GM12878 (cell line): ENCODE data around the gene ANKRD44. TPM values are rescaled to one million over a fixed set of nuclear protein-coding genes. Genes with fewer than 3 reads are reported as not detected.

Source experiments
- ATAC-seq: fragments of 200-7000 bp; cut with Tn5 transposase; 3 replicates; pipeline ENCODE4 v1.9.1; 2020; ENCODE audit warnings: mild to moderate bottlenecking, moderate library complexity
- BruUV-seq: library from RNA; stranded (reverse); fragments of 400-500 nt; replicated peaks from 2 replicates; lab custom pipeline; 2021; lab: Mats Ljungman, UMichigan
- CTCF ChIA-PET: fragments of 300-600 bp; sonication (Branson Sonifier 250); formaldehyde crosslinking; extraction: SDS; loops from one replicate; lab custom pipeline; 2021; ENCODE audit warnings: inconsistent platforms; lab: Yijun Ruan, JAX
- POLR2A ChIA-PET: fragments of 350-600 bp; formaldehyde crosslinking; extraction: SDS; loops from one replicate; lab custom pipeline; 2021; ENCODE audit warnings: inconsistent platforms; lab: Charles Lee
- RAD21 ChIA-PET: fragments of 300-600 bp; sonication (Branson Sonifier 250); formaldehyde crosslinking; loops from one replicate; lab custom pipeline; 2023; ENCODE audit warnings: antibody characterized with exemption; ENCODE audit not compliant: unreplicated experiment; lab: Charles Lee
- SMC1A ChIA-PET: fragments of 300-600 bp; sonication (Branson Sonifier 250); formaldehyde crosslinking; loops from one replicate; lab custom pipeline; 2023; ENCODE audit not compliant: unreplicated experiment, uncharacterized antibody; lab: Charles Lee
- DNase-seq: peaks from one replicate; pipeline ENCODE4 v3.0.0-alpha.2; 2011; ENCODE audit warnings: low read depth, low spot score
- FAIRE-seq: peaks from 3 replicates; lab custom pipeline; 2011; peaks lifted over from hg19 to GRCh38; lab: Jason Lieb, UNC
- H2AFZ ChIP-seq: 2 replicates; pipeline ENCODE4 v1.6.0; 2011; ENCODE audit warnings: low read depth, low read length, control low read depth; ENCODE audit not compliant: control insufficient read depth
- H3K27ac ChIP-seq: 2 replicates; pipeline ENCODE4 v1.5.1; 2011; ENCODE audit warnings: control low read depth; ENCODE audit not compliant: control insufficient read depth, insufficient read depth
- H3K27me3 ChIP-seq, 2 experiments: replicated peaks in 1 of 2; 2 replicates each; pipeline versions ENCODE4 v1.6.0 to v1.6.1; 2011; ENCODE audit warnings: low read length in 1 of 2; ENCODE audit not compliant: control insufficient read depth in 2 of 2, insufficient read depth in 2 of 2
- H3K36me3 ChIP-seq, 2 experiments: 2 replicates each; pipeline ENCODE4 v1.5.1; 2011; ENCODE audit warnings: low read length in 1 of 2; ENCODE audit not compliant: control insufficient read depth in 2 of 2, insufficient read depth in 2 of 2
- H3K4me1 ChIP-seq: 2 replicates; pipeline ENCODE4 v1.6.1; 2011; ENCODE audit warnings: mild to moderate bottlenecking, low read length, moderate library complexity, mixed read lengths; ENCODE audit not compliant: control insufficient read depth, insufficient read depth
- H3K4me2 ChIP-seq: 2 replicates; pipeline ENCODE4 v1.6.0; 2011; ENCODE audit warnings: control low read depth; ENCODE audit not compliant: control insufficient read depth, insufficient read depth
- H3K4me3 ChIP-seq: fragments of 200-600 bp; sonication (generic); 2 replicates; pipeline ENCODE4 v1.5.1; 2016
- H3K79me2 ChIP-seq: 2 replicates; pipeline ENCODE4 v1.6.0; 2011; ENCODE audit warnings: low read length; ENCODE audit not compliant: control insufficient read depth, insufficient read depth
- H3K9ac ChIP-seq: 2 replicates; pipeline ENCODE4 v1.8.0; 2011; ENCODE audit warnings: low read length, control low read depth, mixed read lengths; ENCODE audit not compliant: control insufficient read depth, insufficient read depth
- H3K9me3 ChIP-seq: replicated peaks from 3 replicates; pipeline ENCODE4 v1.5.1; 2011; ENCODE audit warnings: mild to moderate bottlenecking, low read length; ENCODE audit not compliant: control insufficient read depth, insufficient read depth
- H4K20me1 ChIP-seq: 2 replicates; pipeline ENCODE4 v1.6.0; 2011; ENCODE audit not compliant: control insufficient read depth, insufficient read depth
- HDGF ChIP-seq: fragments of 450-650 bp; IDR thresholded peaks from 2 replicates; pipeline ENCODE4 v1.6.1; 2016; ENCODE audit warnings: antibody characterized with exemption
- SUPT20H ChIP-seq: IDR thresholded peaks from 2 replicates; pipeline ENCODE4 v1.6.1; 2011; ENCODE audit warnings: low read depth, mild to moderate bottlenecking, low read length, moderate library complexity, borderline replicate concordance; ENCODE audit not compliant: control insufficient read depth
- ZBED1 ChIP-seq: IDR thresholded peaks from 2 replicates; pipeline ENCODE4 v1.6.1; 2016; ENCODE audit warnings: borderline replicate concordance
- WGBS: methylation state at CpG from one replicate; pipeline ENCODE4 v1.1.6; 2016; ENCODE audit warnings: low lambda C conversion rate; ENCODE audit not compliant: insufficient replicate concordance, insufficient coverage; ENCODE audit errors: missing lambda C conversion rate; 5-methylcytosine and 5-hydroxymethylcytosine counted together
- in situ Hi-C: fragments of 300-500 bp; cut with MboI; formaldehyde crosslinking; loops from 9 replicates; pipeline ENCODE4 v1.14.3; 2018; ENCODE audit warnings: mixed read lengths
- intact Hi-C: fragments of 100-400 bp; cut with micrococcal nuclease; formaldehyde crosslinking; loops from one replicate; pipeline ENCODE4 v1.14.2; 2022; ENCODE audit not compliant: unreplicated experiment
- polyA plus RNA-seq, 11 experiments: library from polyadenylated mRNA; depleted of rRNA in 4 of 11; unstranded in 6 of 11; stranded (reverse) in 5 of 11; fragments of >200 nt; fragmentation: Nextera tagmentation in 4 of 11; fragmentation: Illumina TruSeq in 1 of 11; extraction: Ambion mirVana in 4 of 11; extraction: Trizol in 1 of 11; gene quantifications; 1 replicate in 1 of 11; 2 replicates in 10 of 11; pipeline versions ENCODE4 v1.2.1 to v1.2.3, GENCODE V29; 2011 to 2016; ENCODE audit warnings: inconsistent platforms in 2 of 11, missing spikeins in 2 of 11, low read depth in 1 of 11
- total RNA-seq, 4 experiments: library from RNA; depleted of rRNA in 3 of 4; stranded (reverse); fragments of >200 nt in 3 of 4; fragmentation: Illumina TruSeq in 1 of 4; extraction: Trizol in 1 of 4; gene quantifications; 2 replicates each; pipeline versions ENCODE4 v1.2.1 to v1.2.3, GENCODE V29; 2013 to 2021
- TF ChIP-seq, protein P1 (sequence below): fragments of 450-650 bp; IDR thresholded peaks from 2 replicates; pipeline ENCODE4 v1.6.1; 2016; ENCODE audit warnings: mild to moderate bottlenecking, moderate library complexity, borderline replicate concordance

Gene ANKRD44
- total and polyA plus RNA-seq, 10 of the 15 experiments (the other 5 are each of a cell fraction or from before 2014, with no cell fraction given): 19.1 to 99.1 (median 59.6) TPM

DNA sequence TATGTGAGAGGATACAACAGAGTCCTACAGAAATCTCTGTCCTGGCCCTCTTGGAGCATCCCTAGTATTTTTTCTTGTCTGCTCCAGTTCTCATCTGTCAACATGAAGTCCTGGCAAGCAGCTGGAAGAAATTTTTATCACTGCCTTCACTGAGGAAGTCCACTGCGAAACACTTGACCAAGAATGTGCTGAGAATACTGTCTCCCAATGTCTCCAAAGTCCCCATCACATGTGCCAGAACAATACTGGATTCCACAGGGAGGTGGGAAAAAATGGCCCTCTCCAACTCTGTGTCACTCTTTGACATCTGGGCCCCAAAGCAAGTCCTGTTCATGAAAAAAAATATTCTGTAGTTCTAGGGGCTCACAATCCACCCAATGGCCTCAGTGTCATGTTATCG lies 351.3 kb downstream of the ANKRD44 start:
- ChIA-PET RAD21 (no interaction called here), CTCF (interaction anchor here (0.6 kb wide), 1 partner anchor 70 kb away, joined by 3 read pairs; no protein-coding TSS in a partner anchor), SMC1A (interaction anchor here (0.5 to 0.9 kb wide), 2 partner anchors 32 to 1472 kb away, joined by 3 read pairs; no protein-coding TSS in a partner anchor), POLR2A (no interaction called here)
- FAIRE-seq (no peak), DNase-seq (no peak), ATAC-seq (no peak)
- BruUV-seq: no TSS peak
- intact Hi-C loops (no loop called here), in situ Hi-C loops (no loop called here)
- no peak overlapping the region for H3K9ac ChIP-seq
- no peak overlapping the region for H2AFZ ChIP-seq
- H4K20me1 ChIP-seq: no peaks in the 10 kb centered on the region
- 56% methylated on average over 1 of the region's 2 CpGs for WGBS
- H3K4me2 ChIP-seq: no peak overlapping the region
- H3K4me1 ChIP-seq: peaks cover 3% of the 10 kb centered on the region; the same call in 1 of the 2 replicates
- H3K4me3 ChIP-seq: no peak overlapping the region
- H3K79me2 ChIP-seq: no peaks in the 10 kb centered on the region
- H3K27ac ChIP-seq: no peak overlapping the region
- H3K36me3 ChIP-seq: no peaks in the 10 kb centered on the region
- no peaks in the 10 kb centered on the region; the same call in 2 of the 3 replicates for H3K9me3 ChIP-seq
- TF ChIP-seq, protein P1, sequence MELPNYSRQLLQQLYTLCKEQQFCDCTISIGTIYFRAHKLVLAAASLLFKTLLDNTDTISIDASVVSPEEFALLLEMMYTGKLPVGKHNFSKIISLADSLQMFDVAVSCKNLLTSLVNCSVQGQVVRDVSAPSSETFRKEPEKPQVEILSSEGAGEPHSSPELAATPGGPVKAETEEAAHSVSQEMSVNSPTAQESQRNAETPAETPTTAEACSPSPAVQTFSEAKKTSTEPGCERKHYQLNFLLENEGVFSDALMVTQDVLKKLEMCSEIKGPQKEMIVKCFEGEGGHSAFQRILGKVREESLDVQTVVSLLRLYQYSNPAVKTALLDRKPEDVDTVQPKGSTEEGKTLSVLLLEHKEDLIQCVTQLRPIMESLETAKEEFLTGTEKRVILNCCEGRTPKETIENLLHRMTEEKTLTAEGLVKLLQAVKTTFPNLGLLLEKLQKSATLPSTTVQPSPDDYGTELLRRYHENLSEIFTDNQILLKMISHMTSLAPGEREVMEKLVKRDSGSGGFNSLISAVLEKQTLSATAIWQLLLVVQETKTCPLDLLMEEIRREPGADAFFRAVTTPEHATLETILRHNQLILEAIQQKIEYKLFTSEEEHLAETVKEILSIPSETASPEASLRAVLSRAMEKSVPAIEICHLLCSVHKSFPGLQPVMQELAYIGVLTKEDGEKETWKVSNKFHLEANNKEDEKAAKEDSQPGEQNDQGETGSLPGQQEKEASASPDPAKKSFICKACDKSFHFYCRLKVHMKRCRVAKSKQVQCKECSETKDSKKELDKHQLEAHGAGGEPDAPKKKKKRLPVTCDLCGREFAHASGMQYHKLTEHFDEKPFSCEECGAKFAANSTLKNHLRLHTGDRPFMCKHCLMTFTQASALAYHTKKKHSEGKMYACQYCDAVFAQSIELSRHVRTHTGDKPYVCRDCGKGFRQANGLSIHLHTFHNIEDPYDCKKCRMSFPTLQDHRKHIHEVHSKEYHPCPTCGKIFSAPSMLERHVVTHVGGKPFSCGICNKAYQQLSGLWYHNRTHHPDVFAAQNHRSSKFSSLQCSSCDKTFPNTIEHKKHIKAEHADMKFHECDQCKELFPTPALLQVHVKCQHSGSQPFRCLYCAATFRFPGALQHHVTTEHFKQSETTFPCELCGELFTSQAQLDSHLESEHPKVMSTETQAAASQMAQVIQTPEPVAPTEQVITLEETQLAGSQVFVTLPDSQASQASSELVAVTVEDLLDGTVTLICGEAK: no peak
- TF ChIP-seq HDGF: no peak
- TF ChIP-seq ZBED1: no peak
- no peak for TF ChIP-seq SUPT20H
- H3K27me3 ChIP-seq: no peaks in the 10 kb centered on the region
